Measurements from ENCODE around the gene SEC14L2.
"Not testable (repeated sequence)": the region's sequence is repeated elsewhere in the genome, so short reads cannot be mapped to it uniquely, and the experiment has no call there.

SEC14L2 gene

GRCh38 chr22:30375312-30375849 is 21.4 kb upstream of the SEC14L2 start:
- DNase-seq (ENCODE audit: low read depth in 2 of 2): no peak

- DNase-seq (ENCODE audit: low read depth in 2 of 2): no peak
Measured at GRCh38 chr22:30380011-30380410, 16.8 kb upstream of the SEC14L2 start.

- peak in 1 of 2 donors; percentile 44 for DNase-seq (ENCODE audit: low read depth in 2 of 2)
Measured at GRCh38 chr22:30381264-30381663, 15.6 kb upstream of the SEC14L2 start.

GRCh38 chr22:30382340-30382739 is 14.5 kb upstream of the SEC14L2 start:
- DNase-seq (ENCODE audit: low read depth in 2 of 2): no peak

- no peak for DNase-seq (ENCODE audit: low read depth in 2 of 2)
Measured at GRCh38 chr22:30383061-30383460, 13.8 kb upstream of the SEC14L2 start.

GRCh38 chr22:30385942-30386341 is 10.9 kb upstream of the SEC14L2 start:
- DNase-seq (ENCODE audit: low read depth in 2 of 2): no peak

- no peak for DNase-seq (ENCODE audit: low read depth in 2 of 2)
Measured at GRCh38 chr22:30386608-30386959, 10.2 kb upstream of the SEC14L2 start.

- peak; percentile 71 to 75 for DNase-seq (ENCODE audit: low read depth in 2 of 2)
Measured at GRCh38 chr22:30386960-30387827, 9.6 kb upstream of the SEC14L2 start, which contains the start of gene RNF215. RNF215 (minus strand) TSS chr22:30387411; CDS start chr22:30387313, 98 bp downstream.

- DNase-seq (ENCODE audit: low read depth in 2 of 2): peak; percentile 59 to 73
Measured at GRCh38 chr22:30390974-30391691, 5.7 kb upstream of the SEC14L2 start.

GRCh38 chr22:30392661-30393321 is 4.0 kb upstream of the SEC14L2 start:
- DNase-seq (ENCODE audit: low read depth in 2 of 2): no peak

GRCh38 chr22:30393322-30393680 is 3.5 kb upstream of the SEC14L2 start:
- DNase-seq (ENCODE audit: low read depth in 2 of 2): no peak

- no peak for DNase-seq (ENCODE audit: low read depth in 2 of 2)
Measured at GRCh38 chr22:30393885-30394284, 2.9 kb upstream of the SEC14L2 start.

GRCh38 chr22:30397656-30398635 is 1.1 kb downstream of the SEC14L2 start:
- no peak for DNase-seq (ENCODE audit: low read depth in 2 of 2)

GRCh38 chr22:30398685-30399680 is 2.2 kb downstream of the SEC14L2 start:
- no peak for DNase-seq (ENCODE audit: low read depth in 2 of 2)

GRCh38 chr22:30399718-30400117 is 2.9 kb downstream of the SEC14L2 start:
- DNase-seq (ENCODE audit: low read depth in 2 of 2): no peak

GRCh38 chr22:30400159-30400558 is 3.3 kb downstream of the SEC14L2 start:
- DNase-seq (ENCODE audit: low read depth in 2 of 2): no peak

- DNase-seq (ENCODE audit: low read depth in 2 of 2): not testable (repeated sequence)
Measured at GRCh38 chr22:30401024-30401423, 4.2 kb downstream of the SEC14L2 start.

GRCh38 chr22:30402028-30402765 is 5.4 kb downstream of the SEC14L2 start:
- DNase-seq (ENCODE audit: low read depth in 2 of 2): no peak

GRCh38 chr22:30402766-30403104 is 5.9 kb downstream of the SEC14L2 start:
- not testable (repeated sequence) for DNase-seq (ENCODE audit: low read depth in 2 of 2)
